Spinal cord (tissue), 4 donors: Measurements from ENCODE around the gene EMILIN1. TPM values are rescaled to one million over a fixed set of nuclear protein-coding genes. Genes with fewer than 3 reads are reported as not detected.

ENCODE experiments used
- polyA plus RNA-seq, 2 donors: library from polyadenylated mRNA; unstranded; fragments of 120-200 nt; gene quantifications; one replicate each; pipeline ENCODE4 v1.2.1, GENCODE V29; 2013; ENCODE audit not compliant: insufficient read length in 2 of 2
- total RNA-seq, 2 donors: library from RNA; depleted of rRNA in 1 of 2; stranded (reverse); fragments of 120-200 nt in 1 of 2; fragments of >200 nt in 1 of 2; gene quantifications; one replicate each; pipeline versions ENCODE4 v1.2.3 to v1.2.4, GENCODE V29; 2013 to 2014

Gene EMILIN1
- total and polyA plus RNA-seq, 4 donors = 11.4 to 46.2 (median 18.6) TPM

Other genes starting within 250 kb of the EMILIN1 start
- gene DPYSL5, start 230.5 kb upstream of the EMILIN1 start, total RNA-seq = 10 to 100 TPM; 30.6 to 56.5 TPM
- 100 to 1,000 TPM; 225 to 226 TPM for gene DPYSL5, start 230.5 kb upstream of the EMILIN1 start, polyA plus RNA-seq
- gene MAPRE3, start 108.0 kb upstream of the EMILIN1 start, total RNA-seq = 10 to 100 TPM; 21.2 to 37.0 TPM
- 100 to 1,000 TPM; 193 to 200 TPM for gene MAPRE3, start 108.0 kb upstream of the EMILIN1 start, polyA plus RNA-seq
- gene TMEM214, start 45.6 kb upstream of the EMILIN1 start, total RNA-seq = 10 to 100 TPM; 18.2 to 36.2 TPM
- 10 to 100 TPM; 44.0 to 60.3 TPM for gene TMEM214, start 45.6 kb upstream of the EMILIN1 start, polyA plus RNA-seq
- 10 to 100 TPM; 14.3 to 32.0 TPM for gene AGBL5, start 26.9 kb upstream of the EMILIN1 start, total RNA-seq
- gene AGBL5, start 26.9 kb upstream of the EMILIN1 start, polyA plus RNA-seq = 10 to 100 TPM; 49.2 to 51.7 TPM
- gene OST4, start 7.0 kb upstream of the EMILIN1 start, total RNA-seq = 100 to 1,000 TPM; 191 to 454 TPM
- gene OST4, start 7.0 kb upstream of the EMILIN1 start, polyA plus RNA-seq = 100 to 1,000 TPM; 208 to 225 TPM
- gene KHK, start 8.2 kb downstream of the EMILIN1 start, total RNA-seq = 1 to 10 TPM; 4.1 to 6.0 TPM
- gene KHK, start 8.2 kb downstream of the EMILIN1 start, polyA plus RNA-seq = 10 to 100 TPM; 16.9 to 19.1 TPM
- 10 to 100 TPM; 19.0 to 22.7 TPM for gene CGREF1, start 40.5 kb downstream of the EMILIN1 start, total RNA-seq
- 10 to 100 TPM; 48.0 to 55.3 TPM for gene CGREF1, start 40.5 kb downstream of the EMILIN1 start, polyA plus RNA-seq
- under 1 TPM; 0.77 to 0.79 TPM for gene ABHD1, start 45.2 kb downstream of the EMILIN1 start, total RNA-seq
- gene ABHD1, start 45.2 kb downstream of the EMILIN1 start, polyA plus RNA-seq = 1 to 10 TPM; 2.5 to 2.9 TPM
- gene PREB, start 56.0 kb downstream of the EMILIN1 start, total RNA-seq = 10 to 100 TPM; 27.1 to 48.4 TPM
- 10 to 100 TPM; 62.7 to 62.9 TPM for gene PREB, start 56.0 kb downstream of the EMILIN1 start, polyA plus RNA-seq
- not detected for gene PRR30, start 60.8 kb downstream of the EMILIN1 start, total RNA-seq
- not detected for gene PRR30, start 60.8 kb downstream of the EMILIN1 start, polyA plus RNA-seq
- gene TCF23, start 70.4 kb downstream of the EMILIN1 start, total RNA-seq = under 1 TPM in 1 of 2 donors, not detected in 1; 0.06 TPM
- under 1 TPM in 1 of 2 donors, not detected in 1; 0.14 TPM for gene TCF23, start 70.4 kb downstream of the EMILIN1 start, polyA plus RNA-seq
- 100 to 1,000 TPM; 103 to 198 TPM for gene ATRAID, start 133.4 kb downstream of the EMILIN1 start, total RNA-seq
- 100 to 1,000 TPM in 1 of 2 donors, 10 to 100 TPM in 1; 93.3 to 110 TPM for gene ATRAID, start 133.4 kb downstream of the EMILIN1 start, polyA plus RNA-seq
- gene SLC5A6, start 133.7 kb downstream of the EMILIN1 start, total RNA-seq = 10 to 100 TPM; 41.4 to 68.4 TPM
- 10 to 100 TPM; 50.1 to 68.6 TPM for gene SLC5A6, start 133.7 kb downstream of the EMILIN1 start, polyA plus RNA-seq
- gene CAD, start 138.8 kb downstream of the EMILIN1 start, total RNA-seq = 10 to 100 TPM; 26.5 to 30.3 TPM
- gene CAD, start 138.8 kb downstream of the EMILIN1 start, polyA plus RNA-seq = 10 to 100 TPM; 38.7 to 49.2 TPM
- gene SLC30A3, start 184.4 kb downstream of the EMILIN1 start, total RNA-seq = 1 to 10 TPM; 2.9 to 5.5 TPM
- 10 to 100 TPM; 18.6 to 30.2 TPM for gene SLC30A3, start 184.4 kb downstream of the EMILIN1 start, polyA plus RNA-seq
- gene DNAJC5G, start 196.8 kb downstream of the EMILIN1 start, total RNA-seq = under 1 TPM; 0.22 to 0.50 TPM
- gene DNAJC5G, start 196.8 kb downstream of the EMILIN1 start, polyA plus RNA-seq = 1 to 10 TPM in 1 of 2 donors, under 1 TPM in 1; 0.48 to 1.7 TPM
- gene TRIM54, start 203.8 kb downstream of the EMILIN1 start, total RNA-seq = under 1 TPM; 0.17 to 0.30 TPM
- gene TRIM54, start 203.8 kb downstream of the EMILIN1 start, polyA plus RNA-seq = 1 to 10 TPM; 1.3 to 1.6 TPM
- 1 to 10 TPM in 1 of 2 donors, under 1 TPM in 1; 0.79 to 2.6 TPM for gene UCN, start 229.8 kb downstream of the EMILIN1 start, total RNA-seq
- gene UCN, start 229.8 kb downstream of the EMILIN1 start, polyA plus RNA-seq = 1 to 10 TPM; 4.0 to 4.6 TPM
- 100 to 1,000 TPM in 1 of 2 donors, 10 to 100 TPM in 1; 46.6 to 124 TPM for gene MPV17, start 244.5 kb downstream of the EMILIN1 start, total RNA-seq
- gene MPV17, start 244.5 kb downstream of the EMILIN1 start, polyA plus RNA-seq = 100 to 1,000 TPM; 108 to 132 TPM